ENCODE results near the gene INTS15.
A peak's percentile ranks its signal among the peaks of the same experiment; 100 is the strongest.

Gene INTS15

GRCh38 chr7:6613706-6614105 lies 23.9 kb downstream of the INTS15 start:
- Histone ChIP-seq H3K4me3 (ENCODE audit: severe bottlenecking) (no peak overlapping the region), H3K9me3 (ENCODE audit: severe bottlenecking) (no peaks in the 10 kb centered on the region), H3K36me3 (ENCODE audit: low read depth) (no peaks in the 10 kb centered on the region), H3K27ac (ENCODE audit: poor library complexity, severe bottlenecking) (no peak overlapping the region), H3K4me1 (ENCODE audit: insufficient read depth, poor library complexity, severe bottlenecking) (no peaks in the 10 kb centered on the region), H3K27me3 (ENCODE audit: insufficient read depth, poor library complexity, severe bottlenecking) (peaks cover 6% of the 10 kb centered on the region)
- no peak; the same call in 2 of the 3 replicates for ATAC-seq (ENCODE audit: low read depth)
- no peak for DNase-seq (ENCODE audit: low spot score)
- no peak for TF ChIP-seq CTCF (IDR thresholded peaks at IDR 0.05; ENCODE audit: poor library complexity, severe bottlenecking)

- TF ChIP-seq CTCF (IDR thresholded peaks at IDR 0.05; ENCODE audit: poor library complexity, severe bottlenecking) = no peak
- DNase-seq (ENCODE audit: low spot score) = no peak
- Histone ChIP-seq H3K27ac (ENCODE audit: poor library complexity, severe bottlenecking) (no peak within 1 kb of the TSS), H3K4me3 (ENCODE audit: severe bottlenecking) (peak within 1 kb of the TSS; percentile 46), H3K36me3 (ENCODE audit: low read depth) (no peaks in the 10 kb centered on the region), H3K4me1 (ENCODE audit: insufficient read depth, poor library complexity, severe bottlenecking) (no peaks in the 10 kb centered on the region), H3K9me3 (ENCODE audit: severe bottlenecking) (no peaks in the 10 kb centered on the region), H3K27me3 (ENCODE audit: insufficient read depth, poor library complexity, severe bottlenecking) (peaks cover 6% of the 10 kb centered on the region)
- peak; percentile 15; the same call in 2 of the 3 replicates for ATAC-seq (ENCODE audit: low read depth)
Observed at GRCh38 chr7:6614953-6615722, 25.3 kb downstream of the INTS15 start, which contains the start of gene ZNF853. Gene ZNF853 (plus strand): TSS chr7:6615610. CDS start chr7:6616175, 565 bp downstream.

GRCh38 chr7:6615723-6616555 lies 26.1 kb downstream of the INTS15 start:
- TF ChIP-seq CTCF (IDR thresholded peaks at IDR 0.05; ENCODE audit: poor library complexity, severe bottlenecking) = no peak
- Histone ChIP-seq H3K27me3 (ENCODE audit: insufficient read depth, poor library complexity, severe bottlenecking) (peaks cover 6% of the 10 kb centered on the region), H3K27ac (ENCODE audit: poor library complexity, severe bottlenecking) (no peak overlapping the region), H3K9me3 (ENCODE audit: severe bottlenecking) (no peaks in the 10 kb centered on the region), H3K4me1 (ENCODE audit: insufficient read depth, poor library complexity, severe bottlenecking) (no peaks in the 10 kb centered on the region), H3K4me3 (ENCODE audit: severe bottlenecking) (peak overlapping the region; percentile 46), H3K36me3 (ENCODE audit: low read depth) (no peaks in the 10 kb centered on the region)
- DNase-seq (ENCODE audit: low spot score) = no peak
- peak; percentile 72 for ATAC-seq (ENCODE audit: low read depth)

GRCh38 chr7:6616854-6617643 lies 27.2 kb downstream of the INTS15 start:
- peaks cover 6% of the 10 kb centered on the region for H3K27me3 ChIP-seq (ENCODE audit: insufficient read depth, poor library complexity, severe bottlenecking)
- no peaks in the 10 kb centered on the region for H3K36me3 ChIP-seq (ENCODE audit: low read depth)

More at GRCh38 chr7:6616854-6617643, 27.2 kb downstream of the INTS15 start:
- no peak overlapping the region for H3K4me3 ChIP-seq (ENCODE audit: severe bottlenecking)
- H3K4me1 ChIP-seq (ENCODE audit: insufficient read depth, poor library complexity, severe bottlenecking) = no peaks in the 10 kb centered on the region
- no peak for TF ChIP-seq CTCF (IDR thresholded peaks at IDR 0.05; ENCODE audit: poor library complexity, severe bottlenecking)
- H3K9me3 ChIP-seq (ENCODE audit: severe bottlenecking) = no peaks in the 10 kb centered on the region
- ATAC-seq (ENCODE audit: low read depth) = no peak
- DNase-seq (ENCODE audit: low spot score) = no peak
- no peak overlapping the region for H3K27ac ChIP-seq (ENCODE audit: poor library complexity, severe bottlenecking)

Data from RWPE2 (cell line).